Measurements from ENCODE around the gene SUN2. TPM values are rescaled to one million over a fixed set of nuclear protein-coding genes. Genes with fewer than 3 reads are reported as not detected.

The SUN2 gene
- total and polyA plus RNA-seq, 2 of the 13 experiments (the other 11 are each of a cell fraction or from before 2014, with no cell fraction given): 45.6 to 56.6 TPM

GRCh38 chr22:38744981-38745380, 10.8 kb downstream of the SUN2 start (continued):
- TF ChIP-seq PAXIP1 (CRISPR knock-in tag; conservative IDR thresholded peaks at IDR 0.05) (peak; percentile 71), TFAP4 (IDR thresholded peaks at IDR 0.05; ENCODE audit: borderline replicate concordance, low read depth) (peak; percentile 88), ZFY (CRISPR knock-in tag; IDR thresholded peaks at IDR 0.05) (0 out of 2 replicates have a peak, but pooled peaks have one; percentile 39), SKI (IDR thresholded peaks at IDR 0.05; ENCODE audit: partially characterized antibody) (peak; percentile 34), PHF20 (CRISPR knock-in tag; IDR thresholded peaks at IDR 0.05) (0 out of 2 replicates have a peak, but pooled peaks have one; percentile 38), POGK (CRISPR knock-in tag; conservative IDR thresholded peaks at IDR 0.05) (0 out of 2 replicates have a peak, but pooled peaks have one; percentile 41), TCF12 (IDR thresholded peaks at IDR 0.05) (no peak), TCF12 (CRISPR knock-in tag; IDR thresholded peaks at IDR 0.05) (peak; percentile 45; the same call in 1 of the 2 replicates), HOXA3 (CRISPR knock-in tag; IDR thresholded peaks at IDR 0.05) (peak; percentile 51; the same call in 1 of the 2 replicates), MEF2D (CRISPR knock-in tag; IDR thresholded peaks at IDR 0.05) (peak; percentile 68; the same call in 1 of the 2 replicates), ZBTB37 (CRISPR knock-in tag; IDR thresholded peaks at IDR 0.05) (peak; percentile 72; the same call in 1 of the 2 replicates), MED1 (CRISPR knock-in tag; IDR thresholded peaks at IDR 0.05) (peak; percentile 20; the same call in 1 of the 2 replicates), KLF13 (CRISPR knock-in tag; IDR thresholded peaks at IDR 0.05) (no peak), ZBTB26 (CRISPR knock-in tag; IDR thresholded peaks at IDR 0.05; ENCODE audit: borderline replicate concordance) (peak; percentile 95), PHF21A (CRISPR knock-in tag; IDR thresholded peaks at IDR 0.05) (0 out of 2 replicates have a peak, but pooled peaks have one; percentile 26), RXRA (CRISPR knock-in tag; IDR thresholded peaks at IDR 0.05) (0 out of 2 replicates have a peak, but pooled peaks have one; percentile 19), ZSCAN12 (CRISPR knock-in tag; IDR thresholded peaks at IDR 0.05) (no peak), RBM22 (optimal IDR thresholded peaks at IDR 0.05; ENCODE audit: low read length) (no peak), SAP130 (CRISPR knock-in tag; IDR thresholded peaks at IDR 0.05; ENCODE audit: low read depth) (peak; percentile 18; the same call in 1 of the 2 replicates), PREB (CRISPR knock-in tag; IDR thresholded peaks at IDR 0.05) (no peak), TEAD3 (CRISPR knock-in tag; optimal IDR thresholded peaks at IDR 0.05; ENCODE audit: borderline replicate concordance) (peak; percentile 21)

Measured in HepG2 (cell line).